ENCODE measurements around the gene REEP1.
"Not testable (repeated sequence)": the region's sequence is repeated elsewhere in the genome, so short reads cannot be mapped to it uniquely, and the experiment has no call there.

- TF ChIP-seq POLR2A (IDR thresholded peaks at IDR 0.05; ENCODE audit: low read depth, low read length); POLR2AphosphoS5 (IDR thresholded peaks at IDR 0.05; ENCODE audit: low read depth, low read length); SPI1 (IDR thresholded peaks at IDR 0.05; ENCODE audit: low read depth, low read length); TAF1 (IDR thresholded peaks at IDR 0.05; ENCODE audit: low read depth, low read length); POU2F2 (IDR thresholded peaks at IDR 0.05; ENCODE audit: low read depth, low read length); PAX5 (IDR thresholded peaks at IDR 0.05; ENCODE audit: insufficient read depth, low read length, severe bottlenecking): not testable (repeated sequence)
Observed at GRCh38 chr2:86200564-86200963, 136.9 kb downstream of the REEP1 start.
